ENCODE results near the gene JOSD2. TPM values are rescaled to one million over a fixed set of nuclear protein-coding genes. Genes with fewer than 3 reads are reported as not detected.

JOSD2 gene
- total RNA-seq, 1 donor, result 22.8 TPM

DNA sequence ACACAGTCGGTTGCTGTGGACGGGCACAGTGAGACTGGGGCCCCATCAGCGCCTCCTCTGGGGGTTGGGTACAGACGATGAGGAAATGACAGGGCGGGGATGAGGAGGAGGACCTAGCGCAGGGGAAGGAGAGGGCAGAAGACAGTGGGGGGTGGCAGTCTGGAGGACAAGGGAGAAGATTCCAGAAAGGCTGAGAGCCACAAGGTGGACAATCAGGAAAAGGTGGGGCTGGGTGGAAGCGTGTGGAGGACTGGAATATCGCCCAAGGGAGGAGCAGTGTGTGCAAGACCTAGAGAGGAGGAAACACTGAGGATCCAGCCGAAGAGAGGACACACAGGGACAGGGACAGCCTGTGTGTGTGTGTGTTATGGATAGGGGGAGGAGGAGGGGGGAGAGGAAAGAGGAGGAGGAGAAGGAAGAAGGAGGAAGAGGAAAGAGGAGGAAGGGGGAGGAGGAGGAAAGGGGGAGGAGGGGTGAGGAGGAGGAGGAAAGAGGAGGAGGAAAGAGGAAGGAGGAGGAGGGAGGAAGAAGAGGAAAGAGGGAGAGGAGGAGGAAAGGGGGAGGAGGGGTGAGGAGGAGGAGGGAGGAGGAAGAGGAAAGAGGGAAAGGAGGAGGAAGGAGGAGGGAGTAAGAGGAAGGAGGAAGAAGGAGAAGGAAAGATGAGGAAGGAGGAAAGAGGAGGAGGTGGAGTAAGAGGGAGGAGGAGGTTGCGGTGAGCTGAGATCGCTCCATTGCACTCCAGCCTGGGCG is 18.5 kb downstream of the JOSD2 start:
- H4K20me1 ChIP-seq (ENCODE audit: insufficient read depth, low read length), result peaks cover 2% of the 10 kb centered on the region
- H3K9me3 ChIP-seq (ENCODE audit: low read depth, low read length), result no peaks in the 10 kb centered on the region
- TF ChIP-seq, protein P1, sequence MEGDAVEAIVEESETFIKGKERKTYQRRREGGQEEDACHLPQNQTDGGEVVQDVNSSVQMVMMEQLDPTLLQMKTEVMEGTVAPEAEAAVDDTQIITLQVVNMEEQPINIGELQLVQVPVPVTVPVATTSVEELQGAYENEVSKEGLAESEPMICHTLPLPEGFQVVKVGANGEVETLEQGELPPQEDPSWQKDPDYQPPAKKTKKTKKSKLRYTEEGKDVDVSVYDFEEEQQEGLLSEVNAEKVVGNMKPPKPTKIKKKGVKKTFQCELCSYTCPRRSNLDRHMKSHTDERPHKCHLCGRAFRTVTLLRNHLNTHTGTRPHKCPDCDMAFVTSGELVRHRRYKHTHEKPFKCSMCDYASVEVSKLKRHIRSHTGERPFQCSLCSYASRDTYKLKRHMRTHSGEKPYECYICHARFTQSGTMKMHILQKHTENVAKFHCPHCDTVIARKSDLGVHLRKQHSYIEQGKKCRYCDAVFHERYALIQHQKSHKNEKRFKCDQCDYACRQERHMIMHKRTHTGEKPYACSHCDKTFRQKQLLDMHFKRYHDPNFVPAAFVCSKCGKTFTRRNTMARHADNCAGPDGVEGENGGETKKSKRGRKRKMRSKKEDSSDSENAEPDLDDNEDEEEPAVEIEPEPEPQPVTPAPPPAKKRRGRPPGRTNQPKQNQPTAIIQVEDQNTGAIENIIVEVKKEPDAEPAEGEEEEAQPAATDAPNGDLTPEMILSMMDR (IDR thresholded peaks at IDR 0.05; ENCODE audit: extremely low read depth, low read depth, low read length), result no peak
- H3K4me3 ChIP-seq (ENCODE audit: insufficient read depth, low read length), result no peak overlapping the region
- H3K27me3 ChIP-seq (ENCODE audit: insufficient read depth, low read length), result peaks cover 17% of the 10 kb centered on the region
- no peak for DNase-seq (ENCODE audit: insufficient read length, low spot score, missing footprints)
- H3K36me3 ChIP-seq (ENCODE audit: insufficient read depth, low read length), result no peaks in the 10 kb centered on the region
- no peaks in the 10 kb centered on the region for H3K4me1 ChIP-seq (ENCODE audit: insufficient read depth, low read length)
- H3K27ac ChIP-seq (ENCODE audit: low read depth, low read length), result no peak overlapping the region
- H2AFZ ChIP-seq (ENCODE audit: low read length), result no peak overlapping the region
- H3K79me2 ChIP-seq (ENCODE audit: insufficient read depth, low read length), result no peaks in the 10 kb centered on the region
- no peak overlapping the region for H3K4me2 ChIP-seq (ENCODE audit: insufficient read depth, low read length)

DNA sequence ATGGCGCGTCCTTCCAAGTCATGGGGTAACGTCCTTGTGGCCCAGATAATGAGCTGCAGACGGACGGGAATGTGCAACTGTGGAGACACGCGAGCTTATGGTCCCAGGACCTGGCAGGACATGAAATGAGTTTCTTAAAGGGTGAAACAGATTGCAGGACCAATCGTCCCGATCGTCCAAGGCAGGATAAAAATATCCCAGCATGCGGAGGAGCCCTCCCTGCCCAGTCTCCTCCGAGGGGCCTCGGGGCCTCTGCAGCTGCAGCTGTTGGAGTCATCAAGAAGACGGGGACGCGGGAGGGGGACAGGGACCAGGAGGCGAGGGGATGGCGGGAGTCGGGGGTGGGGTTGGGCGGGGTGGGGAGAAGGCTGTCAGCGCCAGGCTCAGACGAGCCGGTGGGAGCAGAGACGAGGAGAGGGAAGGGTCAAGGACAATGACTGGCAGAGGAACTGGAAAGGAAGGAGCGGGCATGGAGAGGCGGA is 20.0 kb downstream of the JOSD2 start:
- Histone ChIP-seq H4K20me1 (ENCODE audit: insufficient read depth, low read length) (peaks cover 9% of the 10 kb centered on the region), H3K4me3 (ENCODE audit: insufficient read depth, low read length) (no peak overlapping the region), H3K4me2 (ENCODE audit: insufficient read depth, low read length) (no peak overlapping the region), H3K9me3 (ENCODE audit: low read depth, low read length) (no peaks in the 10 kb centered on the region), H3K36me3 (ENCODE audit: insufficient read depth, low read length) (no peaks in the 10 kb centered on the region), H3K79me2 (ENCODE audit: insufficient read depth, low read length) (no peaks in the 10 kb centered on the region), H2AFZ (ENCODE audit: low read length) (no peak overlapping the region), H3K27ac (ENCODE audit: low read depth, low read length) (no peak overlapping the region), H3K27me3 (ENCODE audit: insufficient read depth, low read length) (peaks cover 26% of the 10 kb centered on the region), H3K4me1 (ENCODE audit: insufficient read depth, low read length) (no peaks in the 10 kb centered on the region)
- TF ChIP-seq, protein P1 (IDR thresholded peaks at IDR 0.05; ENCODE audit: extremely low read depth, low read depth, low read length), result no peak
- DNase-seq (ENCODE audit: insufficient read length, low spot score, missing footprints), result no peak

DNA sequence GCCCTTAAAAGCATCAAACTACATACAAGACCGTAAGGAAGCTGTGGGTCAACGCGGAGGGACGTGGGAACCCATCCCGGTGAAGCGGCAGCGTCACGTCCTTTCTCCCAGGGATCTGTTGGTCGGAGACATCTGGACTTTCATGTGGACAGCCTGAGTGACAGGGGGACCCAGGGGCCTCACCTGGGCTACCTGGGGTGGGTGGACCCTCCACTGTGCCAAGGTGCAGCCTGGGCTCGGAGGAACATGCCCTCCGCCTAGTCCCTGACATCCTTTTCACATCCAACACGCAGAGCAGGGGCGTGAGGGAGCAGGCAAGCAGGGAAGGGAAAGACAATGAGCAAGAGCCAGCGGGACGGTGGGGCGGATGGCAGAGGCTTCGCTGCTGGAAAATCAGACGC is 20.6 kb downstream of the JOSD2 start:
- no peak overlapping the region for H2AFZ ChIP-seq (ENCODE audit: low read length)
- H3K4me1 ChIP-seq (ENCODE audit: insufficient read depth, low read length), result no peaks in the 10 kb centered on the region
- no peaks in the 10 kb centered on the region for H3K79me2 ChIP-seq (ENCODE audit: insufficient read depth, low read length)
- no peaks in the 10 kb centered on the region for H3K9me3 ChIP-seq (ENCODE audit: low read depth, low read length)
- H4K20me1 ChIP-seq (ENCODE audit: insufficient read depth, low read length), result peaks cover 9% of the 10 kb centered on the region
- H3K4me2 ChIP-seq (ENCODE audit: insufficient read depth, low read length), result no peak overlapping the region
- no peak overlapping the region for H3K4me3 ChIP-seq (ENCODE audit: insufficient read depth, low read length)
- peaks cover 26% of the 10 kb centered on the region for H3K27me3 ChIP-seq (ENCODE audit: insufficient read depth, low read length)
- H3K36me3 ChIP-seq (ENCODE audit: insufficient read depth, low read length), result no peaks in the 10 kb centered on the region
- TF ChIP-seq, protein P1 (IDR thresholded peaks at IDR 0.05; ENCODE audit: extremely low read depth, low read depth, low read length), result no peak
- DNase-seq (ENCODE audit: insufficient read length, low spot score, missing footprints), result no peak
- H3K27ac ChIP-seq (ENCODE audit: low read depth, low read length), result no peak overlapping the region

DNA sequence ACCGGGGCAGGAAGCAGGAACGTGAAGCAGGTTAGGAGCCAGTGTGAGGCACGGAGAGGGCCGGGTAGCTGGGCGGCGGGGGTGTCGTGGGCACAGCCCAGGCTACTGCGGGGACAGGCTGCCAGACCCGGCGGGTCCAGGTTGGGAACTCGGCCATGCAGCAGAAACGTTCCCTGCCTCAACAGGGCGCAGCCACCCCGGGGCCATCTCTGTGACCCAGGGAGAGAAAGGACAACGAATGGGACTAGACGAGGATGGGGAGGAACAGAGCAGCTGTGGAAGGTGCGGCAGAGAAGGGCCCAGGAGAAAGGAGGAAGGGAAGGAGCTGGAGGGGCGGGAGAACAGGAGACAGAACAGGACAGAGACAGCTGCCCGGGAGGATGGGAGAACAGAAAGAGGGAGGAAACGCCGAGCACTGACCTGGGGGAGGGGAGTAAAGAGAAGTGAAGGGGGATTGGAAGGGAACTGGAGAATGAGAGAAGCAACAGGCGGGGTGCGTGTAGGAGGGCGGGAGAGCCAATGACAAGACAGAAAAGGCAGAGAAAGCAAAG is 21.5 kb downstream of the JOSD2 start:
- TF ChIP-seq, protein P1 (IDR thresholded peaks at IDR 0.05; ENCODE audit: extremely low read depth, low read depth, low read length), result no peak
- no peaks in the 10 kb centered on the region for H3K79me2 ChIP-seq (ENCODE audit: insufficient read depth, low read length)
- peaks cover 9% of the 10 kb centered on the region for H4K20me1 ChIP-seq (ENCODE audit: insufficient read depth, low read length)
- no peaks in the 10 kb centered on the region for H3K36me3 ChIP-seq (ENCODE audit: insufficient read depth, low read length)
- H3K4me3 ChIP-seq (ENCODE audit: insufficient read depth, low read length), result no peak overlapping the region
- H3K4me2 ChIP-seq (ENCODE audit: insufficient read depth, low read length), result no peak overlapping the region
- H2AFZ ChIP-seq (ENCODE audit: low read length), result no peak overlapping the region
- no peaks in the 10 kb centered on the region for H3K9me3 ChIP-seq (ENCODE audit: low read depth, low read length)
- DNase-seq (ENCODE audit: insufficient read length, low spot score, missing footprints), result no peak
- H3K27me3 ChIP-seq (ENCODE audit: insufficient read depth, low read length), result peaks cover 26% of the 10 kb centered on the region
- no peaks in the 10 kb centered on the region for H3K4me1 ChIP-seq (ENCODE audit: insufficient read depth, low read length)
- H3K27ac ChIP-seq (ENCODE audit: low read depth, low read length), result no peak overlapping the region

All from osteoblast (primary cell).